HEK293T (cell line): Measurements from ENCODE around the gene ACOT7.

Source experiments
- FOXM1 ChIP-seq: fragments of 450-650 bp; IDR thresholded peaks from 2 replicates; pipeline ENCODE4 v1.6.1; 2017; ENCODE audit warnings: mild to moderate bottlenecking, borderline replicate concordance
- L3MBTL2 ChIP-seq: fragments of 450-650 bp; conservative IDR thresholded peaks from 2 replicates; pipeline ENCODE4 v1.6.1; 2016; ENCODE audit warnings: mild to moderate bottlenecking
- NFRKB ChIP-seq: fragments of 450-650 bp; IDR thresholded peaks from 2 replicates; pipeline ENCODE4 v1.6.1; 2016; ENCODE audit warnings: mild to moderate bottlenecking, moderate library complexity
- SUZ12 ChIP-seq: fragments of 450-650 bp; IDR thresholded peaks from 2 replicates; pipeline ENCODE4 v1.6.1; 2016; ENCODE audit warnings: mild to moderate bottlenecking

DNA sequence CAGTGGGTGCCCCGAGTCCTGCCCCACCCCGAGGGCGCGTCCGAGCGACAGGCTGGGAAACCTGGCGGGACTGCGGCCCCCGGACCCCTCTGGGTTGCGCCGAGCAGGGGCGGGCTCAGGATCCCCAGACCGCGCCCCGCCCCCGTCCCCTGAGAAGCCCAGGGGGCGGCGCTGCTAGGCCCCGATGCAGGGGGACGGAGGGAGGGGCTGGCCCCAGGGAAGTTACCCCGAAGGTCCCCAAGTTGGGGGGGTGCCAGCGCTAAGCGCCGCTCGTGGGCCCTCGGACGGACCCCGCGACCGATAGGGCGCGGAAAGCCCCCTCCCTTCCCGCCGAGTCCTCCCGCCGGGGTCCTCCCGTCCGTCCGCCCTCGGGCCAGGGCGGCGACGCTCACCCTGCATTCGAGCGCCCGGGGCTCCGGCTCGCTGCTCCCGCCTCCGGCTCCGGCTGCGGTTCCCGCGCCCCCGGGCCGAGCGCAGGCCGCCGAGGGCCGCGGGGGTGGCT, 133.1 kb downstream of the ACOT7 start:
- no peak for TF ChIP-seq L3MBTL2
- no peak for TF ChIP-seq FOXM1
- no peak for TF ChIP-seq NFRKB
- TF ChIP-seq SUZ12, result no peak
